NCI-H2196 treated with DMSO at 0.1 percent for 48 hours (cell line): Measurements from ENCODE around the gene COL15A1.
"Not testable (repeated sequence)": the region's sequence is repeated elsewhere in the genome, so short reads cannot be mapped to it uniquely, and the experiment has no call there.

Source experiments
- DNase-seq: peaks from one replicate; lab custom pipeline; 2025; ENCODE audit not compliant: unreplicated experiment; lab: John Stamatoyannopoulos, UW

The COL15A1 gene

DNA sequence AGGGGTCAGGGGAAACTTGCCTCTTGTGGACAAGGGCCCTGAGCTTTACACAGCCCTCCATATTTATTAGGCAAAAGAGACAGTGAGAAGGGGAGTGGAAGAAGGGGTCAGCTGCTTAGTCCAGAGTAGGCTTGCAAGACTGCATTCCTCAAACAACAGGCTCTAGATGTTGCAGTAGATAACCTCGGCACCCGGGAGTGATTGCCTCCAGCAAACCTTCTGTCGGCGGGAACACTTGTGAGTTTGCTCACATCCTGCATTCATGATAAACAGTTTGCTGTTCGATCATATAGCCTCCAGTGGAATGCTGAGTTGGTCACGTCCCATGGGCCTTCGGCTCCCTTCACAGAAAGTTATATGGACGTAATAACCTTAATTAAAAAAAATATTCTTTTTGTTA is 66.7 kb downstream of the COL15A1 start:
- DNase-seq, result not testable (repeated sequence)

GRCh38 chr9:99011161-99011709 is 67.5 kb downstream of the COL15A1 start:
- no peak for DNase-seq

DNA sequence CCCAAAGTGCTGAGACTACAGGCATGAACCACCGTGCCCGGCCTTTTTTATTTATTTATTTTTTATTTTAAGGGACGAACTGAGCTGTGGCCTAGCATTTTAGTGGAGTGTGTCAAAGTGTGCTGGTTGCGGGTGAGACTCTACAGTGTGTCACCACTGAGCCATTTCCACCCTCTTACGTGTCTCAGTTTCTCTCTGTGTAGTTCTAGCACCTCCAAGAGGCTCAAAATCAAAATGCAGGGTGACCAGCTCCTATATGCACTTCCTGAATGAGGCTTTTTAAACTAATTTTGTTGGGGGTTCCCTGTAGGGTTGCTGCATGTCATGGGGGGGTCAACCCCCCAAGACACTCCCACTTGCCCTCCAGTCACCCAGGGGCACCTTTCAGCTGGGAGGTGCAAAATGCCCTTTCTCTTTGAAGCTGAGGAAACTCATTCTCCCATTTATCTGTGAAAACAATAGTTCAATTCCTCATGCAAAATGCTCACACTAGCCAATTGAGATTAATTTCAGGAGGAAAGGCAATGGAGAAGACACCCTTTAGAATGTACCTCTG is 69.3 kb downstream of the COL15A1 start:
- no peak for DNase-seq

DNA sequence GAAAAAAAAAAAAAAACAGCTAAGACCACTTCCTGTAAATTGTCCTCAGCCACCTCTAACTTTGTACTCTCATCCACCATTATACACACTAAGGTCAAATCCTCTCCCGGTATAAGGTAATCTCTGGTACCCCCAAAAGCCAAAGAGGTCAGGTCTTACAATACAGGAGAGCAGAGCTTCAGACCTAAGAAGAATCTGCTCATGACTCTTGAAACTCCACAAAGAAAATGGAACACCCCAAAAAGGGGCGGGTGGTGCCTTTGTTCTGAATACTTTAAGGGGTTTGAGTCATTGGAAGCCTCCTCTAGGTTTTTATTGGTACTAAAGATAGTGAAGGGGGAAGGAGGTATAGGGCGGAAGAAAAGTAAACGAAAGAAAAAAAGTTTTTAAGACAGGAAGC is 69.8 kb downstream of the COL15A1 start:
- DNase-seq, result no peak

GRCh38 chr9:99015448-99015847 is 71.7 kb downstream of the COL15A1 start:
- DNase-seq, result no peak

- DNase-seq, result no peak
Measured at GRCh38 chr9:99015890-99016289, 72.2 kb downstream of the COL15A1 start.

- DNase-seq, result no peak
Measured at GRCh38 chr9:99016681-99017387, 73.1 kb downstream of the COL15A1 start.

DNA sequence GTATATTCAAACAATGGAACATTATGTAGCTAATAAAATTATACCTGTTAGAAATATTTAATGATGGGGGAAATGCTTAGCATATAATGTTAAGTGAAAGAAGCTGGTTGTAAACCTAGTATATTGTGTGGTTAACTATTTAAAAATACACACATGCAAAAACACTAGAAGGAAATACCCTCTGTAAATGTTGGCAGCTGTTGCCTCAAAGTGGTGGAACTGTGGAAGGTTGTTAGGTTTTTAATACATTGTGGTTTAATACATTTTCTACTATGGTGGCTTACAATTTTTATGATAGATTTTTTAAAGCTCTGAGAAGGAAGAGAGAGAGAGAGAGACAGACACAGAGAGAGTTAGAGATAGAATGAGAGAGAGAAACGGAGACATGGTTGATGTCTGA is 74.9 kb downstream of the COL15A1 start:
- DNase-seq, result no peak

- DNase-seq, result no peak
Measured at GRCh38 chr9:99019510-99020331, 76.0 kb downstream of the COL15A1 start.

DNA sequence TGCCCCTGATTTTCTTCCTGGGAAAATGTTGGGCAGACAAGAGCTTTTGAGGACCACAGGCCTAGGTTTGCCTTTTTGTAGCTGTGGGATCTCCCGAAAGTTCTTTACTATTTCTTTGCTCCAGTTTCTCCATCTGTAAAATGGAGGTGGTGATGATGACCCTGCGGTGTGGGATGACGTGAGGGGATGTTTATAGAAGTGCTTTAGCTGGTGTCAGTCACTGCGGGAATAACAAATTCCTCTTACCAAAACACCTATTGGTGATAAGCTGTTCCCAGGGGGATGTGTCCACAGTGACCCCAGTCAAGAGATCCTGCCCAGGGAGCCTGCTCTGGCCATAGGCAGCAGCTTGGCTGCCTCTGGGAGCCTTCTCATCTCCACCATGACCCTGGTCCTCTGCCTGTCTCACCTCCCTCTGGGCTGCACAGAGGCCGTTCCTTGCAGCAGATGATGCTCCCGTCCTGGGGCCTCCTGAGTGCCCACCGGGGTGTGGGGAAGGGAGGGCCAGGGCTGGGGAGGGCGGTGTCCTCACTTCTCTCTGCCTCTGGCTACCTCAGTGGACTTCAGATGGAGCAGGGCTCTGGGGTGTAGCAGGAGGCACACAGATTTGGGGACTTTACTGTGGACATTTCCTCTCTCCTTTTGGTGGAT is 77.2 kb downstream of the COL15A1 start:
- no peak for DNase-seq

DNA sequence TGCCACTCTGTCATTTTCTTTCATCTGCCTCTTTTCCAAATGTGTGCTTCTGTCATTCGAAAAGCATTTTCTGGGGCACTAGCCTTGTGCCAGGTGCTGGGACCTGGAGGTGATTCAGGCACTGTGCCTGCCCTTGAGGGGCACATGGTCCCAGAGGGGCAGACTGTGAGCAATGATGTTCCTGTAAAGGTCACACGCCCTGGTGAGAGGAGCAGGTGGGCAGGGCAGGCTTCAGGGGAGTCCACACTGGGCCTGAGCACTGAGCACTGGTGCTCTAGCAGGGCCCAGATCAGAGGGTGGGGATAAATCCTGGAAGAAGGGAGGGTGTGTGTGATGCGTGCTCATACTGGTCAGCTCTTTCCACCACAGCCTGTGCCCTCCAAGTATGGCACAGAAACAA is 77.8 kb downstream of the COL15A1 start:
- no peak for DNase-seq

DNA sequence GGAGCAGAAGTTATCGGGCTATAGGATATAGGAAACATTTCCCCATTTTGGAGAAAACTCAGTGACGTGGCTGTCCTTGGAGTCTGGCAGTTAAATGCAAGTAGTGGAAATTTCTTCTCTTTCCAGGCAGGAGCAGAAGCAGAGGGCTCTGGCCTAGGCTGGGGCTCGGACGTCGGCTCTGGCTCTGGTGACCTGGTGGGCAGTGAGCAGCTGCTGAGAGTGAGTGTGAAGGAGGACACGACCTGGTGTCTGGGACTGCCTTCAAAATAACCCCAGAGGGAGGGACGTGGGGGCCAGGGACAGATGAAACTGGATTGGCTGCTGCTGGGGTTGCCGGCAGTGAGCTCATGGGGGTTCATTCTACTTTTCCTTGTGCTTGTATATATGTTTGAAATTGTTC is 79.5 kb downstream of the COL15A1 start:
- DNase-seq, result no peak

GRCh38 chr9:99023831-99024230 is 80.1 kb downstream of the COL15A1 start:
- no peak for DNase-seq

- DNase-seq, result no peak
Measured at GRCh38 chr9:99024959-99025358, 81.3 kb downstream of the COL15A1 start.

- no peak for DNase-seq
Measured at GRCh38 chr9:99025616-99026270, 82.0 kb downstream of the COL15A1 start.

DNA sequence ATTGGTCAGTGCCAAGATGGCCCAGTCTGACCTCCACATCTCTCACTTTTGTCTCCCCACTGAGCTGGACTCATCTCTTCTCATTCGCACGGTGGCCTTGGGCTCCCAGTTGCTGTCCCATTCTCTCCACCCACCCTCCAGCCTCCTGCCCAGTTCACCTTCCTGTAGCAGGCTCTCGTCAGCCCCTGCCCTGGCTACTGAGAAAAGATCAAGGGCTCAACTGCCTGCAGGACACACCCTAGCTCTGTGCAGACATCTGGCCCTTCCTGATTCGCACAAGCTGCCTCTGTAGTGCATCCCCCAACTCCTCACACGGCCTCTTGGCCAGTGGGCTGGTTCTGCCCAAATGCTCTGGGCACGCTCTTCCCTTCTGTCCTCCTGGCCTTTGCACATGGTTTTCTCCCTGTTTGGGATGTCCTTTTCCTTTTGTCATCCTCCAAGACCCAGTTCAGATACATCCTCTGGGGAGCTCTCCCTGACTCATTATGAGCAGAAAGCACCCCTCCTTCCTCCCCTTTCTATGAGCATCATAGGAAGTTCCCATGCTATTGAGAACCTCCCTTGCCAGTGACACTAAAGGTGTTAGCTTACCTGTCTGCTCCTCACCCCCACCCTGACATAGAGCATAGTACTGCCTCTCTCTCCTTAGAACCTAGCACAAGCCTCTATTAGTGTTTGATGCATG is 82.7 kb downstream of the COL15A1 start:
- DNase-seq, result no peak

DNA sequence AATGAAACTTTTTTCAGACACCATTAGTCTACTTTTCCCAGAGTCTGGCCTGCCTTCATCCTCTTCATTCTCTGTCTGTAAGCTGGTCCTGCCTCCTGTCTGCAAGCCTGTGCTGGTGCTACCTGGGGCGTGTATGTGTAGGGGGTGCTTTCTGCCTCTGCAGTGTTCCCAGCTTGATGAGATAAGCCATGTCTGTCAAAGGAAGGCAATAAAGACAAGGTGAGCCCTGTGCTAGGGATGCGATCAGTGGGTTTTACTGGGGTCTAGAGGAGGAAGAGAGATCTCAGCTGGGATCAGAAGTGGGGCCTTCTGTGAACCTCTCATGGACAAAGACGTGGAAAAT is 83.2 kb downstream of the COL15A1 start:
- no peak for DNase-seq

DNA sequence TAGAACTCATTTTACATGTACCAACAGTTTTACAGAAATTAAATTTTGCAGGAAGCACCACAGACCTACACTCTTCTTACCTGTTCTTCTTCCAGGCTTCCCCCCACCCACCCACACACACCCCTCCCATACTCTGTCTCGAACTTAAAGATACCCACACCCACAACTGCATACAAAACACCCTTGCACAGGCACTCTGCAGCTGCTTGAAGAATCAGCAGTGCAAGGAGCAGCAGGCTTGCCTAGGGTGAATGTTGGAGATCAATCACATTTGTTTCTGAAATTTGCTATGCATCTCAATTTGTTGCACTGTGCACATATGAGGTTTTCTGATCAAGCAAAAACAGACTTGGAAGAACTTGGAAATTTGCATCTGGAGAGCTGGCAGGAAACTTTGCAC is 83.7 kb downstream of the COL15A1 start:
- no peak for DNase-seq

DNA sequence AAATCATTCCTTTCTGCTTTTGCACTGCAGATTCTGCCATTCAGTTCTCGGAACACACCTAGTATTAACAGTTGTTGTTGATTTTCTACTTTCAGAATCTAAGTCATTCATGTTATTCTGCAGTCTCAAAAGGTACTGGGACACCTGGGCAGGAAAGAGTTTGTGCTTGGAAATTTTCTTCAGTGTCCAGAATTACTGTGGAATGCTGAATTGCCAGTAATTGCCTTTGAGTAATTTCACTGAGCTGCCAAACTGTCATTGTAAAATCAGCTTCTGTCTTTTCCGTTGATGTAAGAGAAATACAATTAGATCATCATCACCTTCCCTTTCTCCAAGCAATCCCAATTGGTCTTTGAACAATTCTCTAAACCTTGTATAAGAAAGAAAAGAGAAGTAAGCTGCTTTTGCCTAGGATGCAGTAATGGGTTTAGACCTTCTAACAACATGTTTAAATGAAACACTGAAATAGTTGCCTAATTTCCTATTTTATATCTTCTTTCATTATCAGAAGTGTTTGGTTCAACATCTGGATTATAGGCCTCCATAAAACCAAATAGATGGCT is 85.5 kb downstream of the COL15A1 start:
- no peak for DNase-seq

DNA sequence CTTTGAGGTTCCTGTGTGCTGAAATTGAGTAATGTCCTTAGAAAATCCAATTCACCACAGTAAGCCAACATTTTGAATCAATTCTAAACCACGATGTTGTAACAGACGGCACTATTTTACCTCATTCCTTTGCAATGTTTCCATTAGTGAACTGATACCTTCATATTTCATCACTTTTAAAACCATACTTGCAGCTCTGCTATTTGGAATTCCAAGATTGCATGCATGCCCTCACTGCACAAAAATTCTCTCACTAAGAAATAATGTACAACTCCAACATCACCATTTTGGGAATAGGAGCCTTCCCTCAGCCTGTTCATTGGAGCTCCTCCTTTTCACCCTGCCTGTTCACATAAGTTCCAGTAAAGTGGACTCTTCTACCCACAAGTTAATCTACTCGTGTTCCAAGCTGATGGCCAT is 86.4 kb downstream of the COL15A1 start:
- DNase-seq, result no peak
